ENCODE data around the gene SEMA5B.

DNA sequence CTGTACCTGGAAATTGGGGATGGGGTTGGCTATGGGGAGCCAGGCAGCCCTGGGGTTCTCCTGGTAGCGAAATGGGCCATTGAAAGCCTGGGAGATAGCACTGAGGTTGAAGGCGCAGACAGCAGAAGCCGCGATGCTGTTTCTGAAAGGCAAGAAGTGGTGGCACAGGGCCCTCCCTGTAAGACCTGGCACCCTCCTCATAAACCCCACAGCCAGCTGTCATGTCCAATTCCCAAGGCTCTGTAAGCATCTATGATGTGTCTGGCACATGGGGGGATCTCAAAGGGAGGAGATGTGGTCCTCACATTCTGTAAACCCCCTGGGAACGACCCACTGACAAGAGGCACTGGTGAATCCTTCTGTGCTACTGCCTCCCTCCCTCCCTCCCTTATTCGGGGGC, 104.0 kb downstream of the SEMA5B start:
- TF ChIP-seq, protein P1, sequence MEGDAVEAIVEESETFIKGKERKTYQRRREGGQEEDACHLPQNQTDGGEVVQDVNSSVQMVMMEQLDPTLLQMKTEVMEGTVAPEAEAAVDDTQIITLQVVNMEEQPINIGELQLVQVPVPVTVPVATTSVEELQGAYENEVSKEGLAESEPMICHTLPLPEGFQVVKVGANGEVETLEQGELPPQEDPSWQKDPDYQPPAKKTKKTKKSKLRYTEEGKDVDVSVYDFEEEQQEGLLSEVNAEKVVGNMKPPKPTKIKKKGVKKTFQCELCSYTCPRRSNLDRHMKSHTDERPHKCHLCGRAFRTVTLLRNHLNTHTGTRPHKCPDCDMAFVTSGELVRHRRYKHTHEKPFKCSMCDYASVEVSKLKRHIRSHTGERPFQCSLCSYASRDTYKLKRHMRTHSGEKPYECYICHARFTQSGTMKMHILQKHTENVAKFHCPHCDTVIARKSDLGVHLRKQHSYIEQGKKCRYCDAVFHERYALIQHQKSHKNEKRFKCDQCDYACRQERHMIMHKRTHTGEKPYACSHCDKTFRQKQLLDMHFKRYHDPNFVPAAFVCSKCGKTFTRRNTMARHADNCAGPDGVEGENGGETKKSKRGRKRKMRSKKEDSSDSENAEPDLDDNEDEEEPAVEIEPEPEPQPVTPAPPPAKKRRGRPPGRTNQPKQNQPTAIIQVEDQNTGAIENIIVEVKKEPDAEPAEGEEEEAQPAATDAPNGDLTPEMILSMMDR (IDR thresholded peaks at IDR 0.05) = no peak
- no peak for TF ChIP-seq POLR2A (IDR thresholded peaks at IDR 0.05)
